ENCODE results near the gene TARS3.
A peak's percentile ranks its signal among the peaks of the same experiment; 100 is the strongest.
"Not testable (repeated sequence)": the region's sequence is repeated elsewhere in the genome, so short reads cannot be mapped to it uniquely, and the experiment has no call there.

TARS3 gene

GRCh38 chr15:101652786-101653430 lies 71.4 kb downstream of the TARS3 start:
- DNase-seq: no peak

GRCh38 chr15:101652098-101652785 lies 72.0 kb downstream of the TARS3 start, which contains the start of gene TM2D3:
Gene TM2D3, minus strand, starts transcription at chr15:101652381. Its CDS starts 20 bp downstream, at chr15:101652361.
- peak; percentile 98 for DNase-seq

DNA sequence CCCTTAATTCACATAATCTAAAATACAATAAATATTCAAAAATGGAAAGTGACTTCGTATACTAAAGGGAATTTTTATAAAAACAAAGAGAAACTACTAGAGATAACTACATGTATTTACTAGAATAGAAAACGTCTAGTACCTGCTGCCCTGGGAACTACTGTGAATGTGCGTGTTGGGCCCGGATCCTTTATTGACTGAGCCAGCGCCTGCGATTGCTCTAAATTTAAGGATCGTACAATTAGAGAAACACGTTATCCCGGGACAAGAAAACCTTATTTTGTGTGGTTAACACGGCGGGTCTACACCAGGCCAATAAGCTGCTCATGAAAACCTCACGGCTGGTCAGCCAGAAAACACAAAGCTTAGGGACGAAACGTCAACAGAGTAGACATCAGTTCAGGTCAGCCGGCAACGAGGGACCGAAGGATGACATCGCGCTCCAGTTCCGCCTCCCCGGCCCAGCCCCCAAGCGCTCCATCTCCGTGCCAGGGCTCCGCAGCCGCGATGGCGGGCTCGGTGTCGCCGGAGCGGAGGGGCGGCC lies 72.6 kb downstream of the TARS3 start:
- DNase-seq: no peak

- DNase-seq: no peak
Measured at GRCh38 chr15:101650145-101650544, 74.1 kb downstream of the TARS3 start.

GRCh38 chr15:101648356-101648755 lies 75.9 kb downstream of the TARS3 start:
- DNase-seq: no peak

- DNase-seq: no peak
Measured at GRCh38 chr15:101647251-101647650, 77.0 kb downstream of the TARS3 start.

DNA sequence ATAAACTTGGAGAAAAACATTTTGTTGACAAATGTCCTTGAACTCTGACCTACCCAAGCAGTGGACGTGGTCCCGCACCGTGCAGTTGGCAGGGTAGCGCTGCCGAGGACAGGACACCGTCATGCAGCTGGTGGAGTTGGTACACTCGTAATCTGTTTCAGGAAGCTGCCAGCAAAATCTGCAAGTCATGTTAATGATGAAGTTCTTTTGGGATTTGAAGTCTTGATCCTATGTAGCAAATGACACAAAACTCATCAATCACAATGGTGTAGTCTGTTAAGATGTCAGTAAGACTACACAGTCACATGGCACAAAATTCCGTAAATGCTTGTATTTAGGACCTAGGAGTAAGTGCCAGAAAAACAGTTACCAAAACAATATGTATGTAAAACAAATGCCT lies 77.6 kb downstream of the TARS3 start:
- DNase-seq: no peak

- no peak for DNase-seq
Measured at GRCh38 chr15:101642361-101642760, 81.9 kb downstream of the TARS3 start.

GRCh38 chr15:101641894-101642293 lies 82.4 kb downstream of the TARS3 start:
- DNase-seq: no peak

- peak; percentile 53 for DNase-seq
Measured at GRCh38 chr15:101641129-101641764, 83.0 kb downstream of the TARS3 start.

GRCh38 chr15:101639667-101640066 lies 84.6 kb downstream of the TARS3 start:
- no peak for DNase-seq

DNA sequence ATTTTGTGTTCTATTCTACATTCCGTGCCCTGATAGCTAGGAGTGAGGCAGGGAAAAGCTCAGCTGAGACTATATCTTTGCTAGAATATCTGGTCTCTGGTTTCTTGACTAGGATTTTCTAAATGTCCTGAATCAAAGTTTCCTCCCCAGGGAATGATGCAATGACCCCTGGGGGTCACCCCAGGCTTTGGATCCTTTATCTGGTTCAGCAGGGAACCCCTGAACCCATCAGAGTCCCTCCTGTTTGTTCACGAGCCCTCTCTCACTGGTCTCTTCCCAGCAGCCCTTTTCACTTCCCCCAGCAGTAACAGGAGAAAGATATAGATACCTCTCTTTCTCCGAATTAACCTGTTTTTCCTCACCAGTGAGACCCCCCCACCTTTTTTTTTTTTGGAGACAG lies 86.4 kb downstream of the TARS3 start:
- DNase-seq: no peak

GRCh38 chr15:101637516-101637915 lies 86.8 kb downstream of the TARS3 start:
- no peak for DNase-seq

- DNase-seq: no peak
Measured at GRCh38 chr15:101637038-101637437, 87.2 kb downstream of the TARS3 start.

- DNase-seq: no peak
Measured at GRCh38 chr15:101635944-101636727, 88.1 kb downstream of the TARS3 start.

DNA sequence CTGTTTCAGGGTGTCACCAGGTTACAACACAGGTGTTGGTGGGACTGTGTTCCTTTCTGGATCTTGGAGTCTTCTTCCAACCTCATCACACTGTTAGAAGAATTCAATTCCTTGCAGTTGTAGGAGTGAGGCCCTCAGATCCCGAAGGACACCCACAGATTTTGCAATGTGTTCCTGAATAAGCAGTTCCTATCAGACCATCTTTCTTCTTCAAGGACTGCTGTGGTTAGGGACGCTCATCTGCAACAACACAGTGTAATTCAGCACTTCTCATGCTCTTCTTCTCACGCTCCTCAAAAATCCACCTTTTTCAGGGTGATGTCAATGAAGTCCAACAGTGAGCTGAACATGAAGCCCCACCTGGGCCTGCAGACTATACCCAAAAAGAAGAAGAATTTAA lies 90.9 kb downstream of the TARS3 start:
- DNase-seq: no peak

DNA sequence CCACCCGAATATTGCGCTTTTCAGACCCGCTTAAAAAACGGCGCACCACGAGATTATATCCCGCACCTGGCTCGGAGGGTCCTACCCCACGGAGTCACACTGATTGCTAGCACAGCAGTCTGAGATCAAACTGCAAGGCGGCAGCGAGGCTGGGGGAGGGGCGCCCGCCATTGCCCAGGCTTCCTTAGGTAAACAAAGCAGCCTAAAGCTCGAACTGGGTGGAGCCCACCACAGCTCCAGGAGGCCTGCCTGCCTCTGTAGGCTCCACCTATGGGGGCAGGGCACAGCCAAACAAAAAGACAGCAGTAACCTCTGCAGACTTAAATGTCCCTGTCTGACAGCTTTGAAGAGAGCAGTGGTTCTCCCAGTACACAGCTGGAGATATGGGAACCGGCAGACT lies 97.5 kb downstream of the TARS3 start:
- not testable (repeated sequence) for DNase-seq

DNA sequence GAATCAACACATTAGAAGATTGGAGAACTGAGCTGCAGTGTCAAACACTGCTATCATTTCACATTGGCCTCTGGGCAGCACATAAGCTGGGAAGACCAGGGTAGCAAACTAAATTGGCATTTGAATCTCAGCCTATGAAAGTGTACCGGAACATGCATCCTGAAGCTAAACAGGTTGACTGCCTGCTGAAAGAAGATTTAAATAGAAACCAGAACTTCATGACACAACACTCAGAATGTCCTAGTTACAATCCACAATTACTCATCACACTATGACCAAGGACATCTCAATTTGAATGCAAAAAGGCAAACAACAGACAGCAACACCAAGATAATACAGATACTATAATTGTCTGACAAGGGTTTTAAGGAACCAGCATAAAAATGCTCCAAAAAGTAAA lies 98.3 kb downstream of the TARS3 start:
- no peak for DNase-seq

GRCh38 chr15:101625184-101625583 lies 99.1 kb downstream of the TARS3 start:
- DNase-seq: no peak

DNA sequence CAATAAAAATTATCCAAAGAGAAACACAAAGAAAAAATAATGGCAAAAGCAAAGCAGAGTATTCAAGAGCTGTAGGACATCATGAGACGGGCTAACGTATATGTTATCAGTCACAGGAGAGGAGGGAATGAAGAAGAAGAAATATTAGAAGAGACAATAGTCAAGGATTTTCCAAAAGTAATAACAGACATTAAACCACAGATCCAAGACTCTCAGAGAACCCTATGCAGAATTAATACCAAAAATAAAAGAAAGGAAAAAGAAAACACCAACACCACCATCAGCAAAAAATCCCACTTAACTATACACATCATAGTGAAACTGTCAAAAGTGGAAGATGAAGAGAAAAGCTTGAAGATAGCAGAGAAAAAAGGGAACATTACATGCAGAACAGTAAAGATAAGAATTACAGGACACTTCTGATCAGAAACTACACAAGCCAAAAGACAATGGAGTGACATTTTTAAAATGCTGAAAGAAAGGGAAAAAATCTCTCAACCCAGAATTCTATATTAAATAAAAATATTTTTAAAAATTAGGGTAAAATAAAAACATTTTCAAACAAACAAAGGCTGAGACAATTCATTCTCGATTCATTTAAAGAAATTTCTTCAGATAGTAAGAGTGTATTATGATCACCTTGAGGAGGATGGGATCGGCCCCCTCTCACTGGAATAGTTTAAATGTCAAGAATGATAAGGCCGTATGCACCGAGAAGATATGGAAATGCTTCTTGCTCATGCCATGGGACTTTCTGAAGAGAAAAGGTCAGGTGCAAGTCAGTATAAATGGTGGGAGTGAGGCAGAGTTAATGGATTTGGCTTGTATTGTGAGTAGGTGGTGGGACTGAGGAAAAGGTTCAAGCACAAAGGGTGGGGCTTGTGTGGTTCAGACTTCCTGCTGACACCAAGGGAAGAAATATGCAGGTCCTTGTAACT lies 100.6 kb downstream of the TARS3 start:
- no peak for DNase-seq

- no peak for DNase-seq
Measured at GRCh38 chr15:101621961-101622360, 102.3 kb downstream of the TARS3 start.

DNA sequence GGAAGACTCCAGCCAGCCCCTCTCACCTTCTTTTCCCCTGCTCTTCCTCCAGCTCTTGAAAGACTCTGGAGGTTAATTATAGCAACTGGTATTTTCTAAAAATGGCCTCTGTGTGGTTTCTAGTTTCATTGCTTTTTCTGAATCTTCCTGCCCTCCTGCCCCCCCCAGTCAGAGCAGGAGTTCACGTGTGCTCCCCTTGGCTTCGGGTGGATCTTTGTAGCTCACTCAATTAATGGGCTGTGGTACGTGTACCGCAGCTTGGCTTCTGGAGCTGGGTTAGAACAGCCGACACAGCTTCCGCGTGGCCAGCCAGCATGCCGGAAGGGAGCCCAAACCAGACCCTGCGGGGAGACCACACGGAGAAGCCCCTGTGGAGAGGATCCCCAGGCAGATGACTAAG lies 103.6 kb downstream of the TARS3 start:
- DNase-seq: no peak

All from NK-92 treated with Interleukin-12 subunit alpha and Interleukin-12 subunit beta, amount 100 ng/mL, for 24 hours (cell line).